ENCODE measurements around the gene HDAC4. TPM values are rescaled to one million over a fixed set of nuclear protein-coding genes. Genes with fewer than 3 reads are reported as not detected.

The HDAC4 gene
- total RNA-seq, 1 donor from 2014 or later, result 11.8 TPM

DNA sequence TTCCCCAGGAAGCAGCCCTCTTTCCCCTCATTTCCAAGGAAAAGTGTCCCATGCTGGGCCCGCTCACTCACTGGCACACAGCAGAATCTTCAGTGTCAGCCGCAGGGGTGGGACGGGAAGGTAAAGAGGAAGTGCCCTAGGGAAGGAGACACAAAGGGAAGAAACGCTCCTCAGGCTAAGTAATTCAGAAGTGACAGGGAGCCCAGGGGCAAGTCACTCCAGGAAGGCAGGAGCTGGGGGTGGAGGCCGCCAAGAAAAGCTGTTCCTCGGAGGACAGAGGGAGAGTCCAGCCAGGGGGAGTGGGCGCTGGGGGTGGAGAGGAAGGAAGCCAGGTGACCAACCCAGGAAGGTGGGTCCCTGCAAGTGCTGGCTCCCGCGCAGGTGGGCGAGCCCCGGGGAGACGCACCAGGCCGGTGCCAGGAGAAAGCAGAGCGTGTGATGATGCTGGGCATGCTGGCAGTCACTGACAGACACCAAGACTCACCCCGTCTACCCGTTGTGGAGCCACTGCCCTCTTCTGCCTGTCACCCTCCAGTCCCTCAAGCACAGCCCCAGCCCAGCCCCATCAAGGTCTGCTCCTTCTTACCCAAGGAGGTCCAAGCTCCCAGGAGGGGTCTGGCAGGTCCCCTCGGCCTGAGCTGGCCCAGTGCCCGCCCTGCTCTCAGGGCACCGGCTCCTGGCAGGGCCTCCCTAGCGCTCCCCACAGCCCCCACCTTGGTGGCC, 21.7 kb downstream of the HDAC4 start:
- FAIRE-seq (no peak), DNase-seq (ENCODE audit: low read depth) (no peak)
- Mint-ChIP-seq H3K9me3 (ENCODE audit: unreplicated experiment) (no peaks in the 10 kb centered on the region), H3K4me1 (ENCODE audit: low read depth, unreplicated experiment) (no peaks in the 10 kb centered on the region), H3K27ac (ENCODE audit: unreplicated experiment) (no peak overlapping the region), H3K36me3 (ENCODE audit: low read depth, unreplicated experiment) (peaks cover 16% of the 10 kb centered on the region), H3K4me3 (ENCODE audit: unreplicated experiment) (no peak overlapping the region), H3K27me3 (ENCODE audit: low read depth, unreplicated experiment) (peaks cover 2% of the 10 kb centered on the region)
- Histone ChIP-seq H3K27ac (ENCODE audit: low read depth, low read length) (no peak overlapping the region), H3K9me3 (ENCODE audit: insufficient read depth, low read depth, low read length) (no peaks in the 10 kb centered on the region), H3K27me3 (ENCODE audit: insufficient read depth, low read length) (no peaks in the 10 kb centered on the region), H2AFZ (ENCODE audit: low read depth, low read length) (no peak overlapping the region), H3K79me2 (ENCODE audit: insufficient read depth, low read length) (no peaks in the 10 kb centered on the region), H3K4me2 (ENCODE audit: low read length) (no peak overlapping the region), H3K36me3 (ENCODE audit: insufficient read depth, low read length) (no peaks in the 10 kb centered on the region), H3K9ac (ENCODE audit: low read length) (no peak overlapping the region), H3K4me3 (ENCODE audit: insufficient read depth, low read depth, low read length) (no peak overlapping the region), H3K4me1 (ENCODE audit: insufficient read depth, low read length) (no peaks in the 10 kb centered on the region), H4K20me1 (ENCODE audit: insufficient read depth, low read length) (peaks cover 20% of the 10 kb centered on the region)
- TF ChIP-seq, protein P1, sequence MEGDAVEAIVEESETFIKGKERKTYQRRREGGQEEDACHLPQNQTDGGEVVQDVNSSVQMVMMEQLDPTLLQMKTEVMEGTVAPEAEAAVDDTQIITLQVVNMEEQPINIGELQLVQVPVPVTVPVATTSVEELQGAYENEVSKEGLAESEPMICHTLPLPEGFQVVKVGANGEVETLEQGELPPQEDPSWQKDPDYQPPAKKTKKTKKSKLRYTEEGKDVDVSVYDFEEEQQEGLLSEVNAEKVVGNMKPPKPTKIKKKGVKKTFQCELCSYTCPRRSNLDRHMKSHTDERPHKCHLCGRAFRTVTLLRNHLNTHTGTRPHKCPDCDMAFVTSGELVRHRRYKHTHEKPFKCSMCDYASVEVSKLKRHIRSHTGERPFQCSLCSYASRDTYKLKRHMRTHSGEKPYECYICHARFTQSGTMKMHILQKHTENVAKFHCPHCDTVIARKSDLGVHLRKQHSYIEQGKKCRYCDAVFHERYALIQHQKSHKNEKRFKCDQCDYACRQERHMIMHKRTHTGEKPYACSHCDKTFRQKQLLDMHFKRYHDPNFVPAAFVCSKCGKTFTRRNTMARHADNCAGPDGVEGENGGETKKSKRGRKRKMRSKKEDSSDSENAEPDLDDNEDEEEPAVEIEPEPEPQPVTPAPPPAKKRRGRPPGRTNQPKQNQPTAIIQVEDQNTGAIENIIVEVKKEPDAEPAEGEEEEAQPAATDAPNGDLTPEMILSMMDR (IDR thresholded peaks at IDR 0.05; ENCODE audit: insufficient read depth, low read depth, low read length), result no peak
- no peak for TF ChIP-seq EZH2 (IDR thresholded peaks at IDR 0.05; ENCODE audit: insufficient read depth, low read length)

DNA sequence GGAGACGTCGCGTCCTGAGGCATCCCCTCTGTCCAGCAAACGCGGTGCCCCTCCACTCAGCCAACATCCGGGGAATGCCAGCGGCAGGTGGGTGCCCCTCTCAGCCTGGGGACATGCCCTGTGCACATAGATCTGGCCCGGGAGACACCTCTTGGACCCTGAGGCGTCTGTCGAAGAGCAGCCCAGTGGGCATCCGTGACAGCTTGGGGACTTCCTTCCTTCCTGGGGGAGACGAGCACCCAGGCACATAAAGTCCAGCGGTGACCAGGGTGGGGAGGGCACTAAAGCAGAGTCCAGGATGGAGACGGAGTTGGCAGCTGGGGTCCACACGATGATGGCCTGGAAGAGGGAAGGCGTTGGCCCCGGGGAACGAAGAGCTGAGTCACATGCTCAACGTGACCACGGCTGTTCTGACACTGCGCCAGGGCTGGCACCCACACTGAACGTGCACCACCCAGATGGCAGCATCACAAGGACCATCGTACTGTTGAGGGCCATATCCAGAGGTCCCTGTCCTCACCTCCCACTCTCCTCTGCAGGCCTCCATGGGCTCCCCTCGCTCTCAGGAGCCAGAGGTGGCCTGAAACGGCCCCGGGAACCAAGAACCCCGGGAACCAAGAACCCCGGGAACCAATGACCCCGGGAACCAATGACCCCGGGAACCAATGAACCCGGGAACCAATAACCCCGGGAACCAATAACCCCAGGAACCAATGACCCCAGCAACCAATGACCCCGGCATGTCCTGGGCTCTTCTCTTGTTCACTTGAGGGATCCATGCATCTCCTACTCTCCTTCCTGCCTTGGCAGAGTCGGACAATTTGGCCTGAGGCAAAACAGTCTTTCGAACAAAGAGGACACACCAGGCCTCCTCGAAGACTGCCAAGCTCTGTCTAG, 22.6 kb downstream of the HDAC4 start:
- Histone ChIP-seq H3K27ac (ENCODE audit: low read depth, low read length) (no peak overlapping the region), H3K79me2 (ENCODE audit: insufficient read depth, low read length) (no peaks in the 10 kb centered on the region), H2AFZ (ENCODE audit: low read depth, low read length) (no peak overlapping the region), H4K20me1 (ENCODE audit: insufficient read depth, low read length) (peaks cover 14% of the 10 kb centered on the region), H3K27me3 (ENCODE audit: insufficient read depth, low read length) (no peaks in the 10 kb centered on the region), H3K9me3 (ENCODE audit: insufficient read depth, low read depth, low read length) (no peaks in the 10 kb centered on the region), H3K4me3 (ENCODE audit: insufficient read depth, low read depth, low read length) (no peak overlapping the region), H3K4me1 (ENCODE audit: insufficient read depth, low read length) (no peaks in the 10 kb centered on the region), H3K4me2 (ENCODE audit: low read length) (no peak overlapping the region), H3K9ac (ENCODE audit: low read length) (no peak overlapping the region), H3K36me3 (ENCODE audit: insufficient read depth, low read length) (no peaks in the 10 kb centered on the region)
- Mint-ChIP-seq H3K4me3 (ENCODE audit: unreplicated experiment) (no peak overlapping the region), H3K27me3 (ENCODE audit: low read depth, unreplicated experiment) (no peaks in the 10 kb centered on the region), H3K27ac (ENCODE audit: unreplicated experiment) (no peak overlapping the region), H3K9me3 (ENCODE audit: unreplicated experiment) (no peaks in the 10 kb centered on the region), H3K4me1 (ENCODE audit: low read depth, unreplicated experiment) (no peaks in the 10 kb centered on the region), H3K36me3 (ENCODE audit: low read depth, unreplicated experiment) (peaks cover 11% of the 10 kb centered on the region)
- DNase-seq (ENCODE audit: low read depth), result no peak
- FAIRE-seq, result no peak
- TF ChIP-seq, protein P1 (IDR thresholded peaks at IDR 0.05; ENCODE audit: insufficient read depth, low read depth, low read length), result no peak
- no peak for TF ChIP-seq EZH2 (IDR thresholded peaks at IDR 0.05; ENCODE audit: insufficient read depth, low read length)
